ENCODE measurements around the gene KDM2A. TPM values are rescaled to one million over a fixed set of nuclear protein-coding genes. Genes with fewer than 3 reads are reported as not detected.
"Not testable (repeated sequence)": the region's sequence is repeated elsewhere in the genome, so short reads cannot be mapped to it uniquely, and the experiment has no call there.

KDM2A gene
- total RNA-seq, 1 donor from 2014 or later = 77.3 TPM

DNA sequence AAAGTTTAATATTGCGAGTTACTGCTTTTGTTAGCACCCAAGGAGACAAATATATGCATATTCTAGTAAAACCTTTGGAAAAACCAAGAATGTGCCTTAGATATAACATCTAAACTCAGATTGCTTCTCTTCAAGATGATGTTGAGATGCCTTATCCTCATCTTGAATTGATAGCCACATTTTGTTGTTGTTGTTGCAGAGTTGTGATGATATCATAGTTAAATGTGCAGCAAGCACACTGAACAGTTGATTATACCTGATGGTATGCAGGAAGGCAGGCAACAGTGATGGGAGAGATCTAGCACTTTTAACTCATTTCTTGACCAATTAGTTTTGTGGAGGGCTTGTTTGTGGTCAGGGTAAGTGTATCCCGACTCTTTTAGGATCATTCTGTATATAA, 48.0 kb downstream of the KDM2A start:
- no peak for DNase-seq (ENCODE audit: low spot score)

GRCh38 chr11:67167719-67168118, 48.7 kb downstream of the KDM2A start:
- no peak for DNase-seq (ENCODE audit: low spot score)

GRCh38 chr11:67168911-67169310, 49.8 kb downstream of the KDM2A start:
- DNase-seq (ENCODE audit: low spot score) = not testable (repeated sequence)

GRCh38 chr11:67174311-67174710, 55.2 kb downstream of the KDM2A start:
- no peak for DNase-seq (ENCODE audit: low spot score)

- DNase-seq (ENCODE audit: low spot score) = no peak
These were observed 58.6 kb downstream of the KDM2A start for GRCh38 chr11:67177399-67178281.

- no peak for DNase-seq (ENCODE audit: low spot score)
These were observed 59.4 kb downstream of the KDM2A start for GRCh38 chr11:67178421-67178820.

GRCh38 chr11:67178878-67179277, 59.8 kb downstream of the KDM2A start:
- no peak for DNase-seq (ENCODE audit: low spot score)

DNA sequence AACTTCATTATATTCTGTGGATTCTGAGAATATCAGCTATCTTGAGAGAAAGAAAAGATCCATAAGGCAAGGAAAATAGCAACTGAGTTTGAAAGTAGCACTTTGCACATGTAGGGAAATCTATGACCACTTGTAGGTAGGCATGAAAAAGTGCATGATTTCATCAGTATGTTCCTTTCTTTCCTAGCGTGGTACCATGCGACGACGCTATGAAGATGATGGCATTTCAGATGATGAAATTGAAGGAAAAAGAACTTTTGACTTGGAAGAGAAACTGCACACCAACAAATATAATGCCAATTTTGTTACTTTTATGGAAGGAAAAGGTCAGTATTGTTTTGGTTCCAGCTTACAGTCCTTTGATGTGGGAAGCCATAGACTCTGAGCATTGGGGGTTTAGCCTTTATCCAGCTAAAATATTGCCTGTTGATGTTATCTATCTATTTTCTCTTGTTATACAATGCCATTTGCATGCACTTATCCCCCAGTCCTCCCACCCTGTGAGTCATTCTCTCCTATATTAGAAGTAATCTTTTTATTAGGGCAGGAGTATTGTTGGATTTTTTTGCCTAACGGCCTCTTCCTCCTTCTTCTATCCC, 60.9 kb downstream of the KDM2A start:
- DNase-seq (ENCODE audit: low spot score) = no peak

- DNase-seq (ENCODE audit: low spot score) = no peak
These were observed 75.0 kb downstream of the KDM2A start for GRCh38 chr11:67194096-67194495.

GRCh38 chr11:67195971-67196456, 77.0 kb downstream of the KDM2A start:
- DNase-seq (ENCODE audit: low spot score) = no peak

GRCh38 chr11:67197606-67198005, 78.5 kb downstream of the KDM2A start:
- DNase-seq (ENCODE audit: low spot score) = no peak

- DNase-seq (ENCODE audit: low spot score) = not testable (repeated sequence)
These were observed 79.7 kb downstream of the KDM2A start for GRCh38 chr11:67198781-67199180.

DNA sequence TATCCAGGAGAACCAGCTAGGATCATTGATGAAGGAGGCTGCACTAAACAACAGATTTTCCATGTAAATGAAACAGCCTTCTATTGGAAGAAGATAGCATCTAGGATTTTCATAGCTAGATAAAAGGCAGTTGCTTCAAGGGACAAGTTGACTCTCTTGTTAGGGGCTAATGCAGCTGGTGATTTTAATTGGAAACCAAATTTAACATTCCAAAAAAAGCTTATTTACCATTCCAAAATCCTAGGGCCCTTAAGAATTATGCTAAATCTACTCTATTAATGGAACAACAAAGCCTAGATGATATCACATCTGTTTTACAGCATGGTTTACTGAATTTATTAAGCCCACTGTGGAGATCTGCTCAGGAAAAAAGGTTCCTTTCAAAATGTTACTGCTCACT, 80.7 kb downstream of the KDM2A start:
- no peak for DNase-seq (ENCODE audit: low spot score)

GRCh38 chr11:67202028-67202427, 83.0 kb downstream of the KDM2A start:
- no peak for DNase-seq (ENCODE audit: low spot score)

- no peak for DNase-seq (ENCODE audit: low spot score)
These were observed 85.8 kb downstream of the KDM2A start for GRCh38 chr11:67204822-67205221.

GRCh38 chr11:67209222-67209621, 90.2 kb downstream of the KDM2A start:
- DNase-seq (ENCODE audit: low spot score) = not testable (repeated sequence)

- DNase-seq (ENCODE audit: low spot score) = no peak
These were observed 92.8 kb downstream of the KDM2A start for GRCh38 chr11:67211656-67212436.

GRCh38 chr11:67213178-67213621, 94.1 kb downstream of the KDM2A start:
- DNase-seq (ENCODE audit: low spot score) = no peak

DNA sequence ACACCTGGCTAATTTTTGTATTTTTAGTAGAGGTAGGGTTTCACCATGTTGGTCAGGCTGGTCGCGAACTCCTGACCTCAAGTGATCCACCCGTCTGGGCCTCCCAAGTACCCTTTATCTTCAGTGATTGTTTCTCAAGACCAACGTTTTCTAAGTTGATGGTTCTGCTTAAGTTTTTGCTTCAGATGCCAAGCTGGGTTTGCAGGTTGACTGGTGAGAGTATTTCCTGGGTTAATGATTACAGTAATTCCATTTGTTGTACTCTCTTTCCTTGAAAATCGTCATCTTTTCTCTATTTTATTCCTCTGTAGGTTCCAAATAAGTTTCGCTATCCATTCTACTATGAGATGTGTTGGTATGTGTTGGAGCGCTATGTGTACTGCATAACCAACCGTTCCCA, 108.7 kb downstream of the KDM2A start:
- no peak for DNase-seq (ENCODE audit: low spot score)

DNA sequence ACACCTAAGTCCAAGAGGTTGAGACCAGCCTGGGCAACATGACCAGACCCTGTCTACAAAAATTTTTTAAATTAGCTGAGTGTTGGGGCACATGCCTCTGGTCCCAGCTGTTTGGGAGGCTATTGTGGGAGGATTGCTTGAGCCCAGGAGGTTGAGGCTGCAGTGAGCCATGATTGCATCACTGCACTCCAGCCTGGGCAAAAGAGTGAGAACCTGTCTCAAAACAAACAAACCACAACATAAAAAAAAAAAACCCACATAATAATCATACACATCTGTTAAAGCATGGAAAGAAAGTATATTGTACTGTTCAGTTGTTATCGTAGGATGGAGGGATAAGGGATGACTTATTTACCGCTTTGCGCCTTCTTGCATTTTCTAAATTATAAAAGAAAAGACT, 111.3 kb downstream of the KDM2A start:
- no peak for DNase-seq (ENCODE audit: low spot score)

DNA sequence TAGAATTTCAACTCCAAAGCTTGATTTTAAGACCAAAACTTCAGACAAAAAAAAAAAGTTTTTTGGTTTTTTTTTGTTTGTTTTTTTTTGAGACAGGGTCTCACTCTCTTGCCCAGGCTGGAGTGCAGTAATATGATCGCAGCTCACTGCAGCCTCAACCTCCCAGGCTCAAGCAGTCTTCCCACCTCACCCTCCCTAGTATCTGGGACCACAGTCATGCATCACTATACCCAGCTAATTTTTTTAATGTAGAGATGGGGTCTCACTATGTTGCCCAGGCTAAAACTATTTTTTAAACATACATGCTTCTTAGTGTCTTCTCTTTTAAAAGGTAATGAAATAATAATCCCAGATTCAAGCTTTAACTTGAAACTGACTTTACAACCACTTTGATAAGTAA, 111.8 kb downstream of the KDM2A start:
- DNase-seq (ENCODE audit: low spot score) = no peak

Measured in mesenteric fat pad (tissue), 1 donor.